ENCODE results near the gene NOG. TPM values are rescaled to one million over a fixed set of nuclear protein-coding genes. Genes with fewer than 3 reads are reported as not detected.

The NOG gene
- total and polyA plus RNA-seq, 9 donors, result 0.05 to 0.99 (median 0.20) TPM; not detected in 4

GRCh38 chr17:56577190-56577842 lies 16.2 kb upstream of the NOG start:
- TF ChIP-seq, protein P1, sequence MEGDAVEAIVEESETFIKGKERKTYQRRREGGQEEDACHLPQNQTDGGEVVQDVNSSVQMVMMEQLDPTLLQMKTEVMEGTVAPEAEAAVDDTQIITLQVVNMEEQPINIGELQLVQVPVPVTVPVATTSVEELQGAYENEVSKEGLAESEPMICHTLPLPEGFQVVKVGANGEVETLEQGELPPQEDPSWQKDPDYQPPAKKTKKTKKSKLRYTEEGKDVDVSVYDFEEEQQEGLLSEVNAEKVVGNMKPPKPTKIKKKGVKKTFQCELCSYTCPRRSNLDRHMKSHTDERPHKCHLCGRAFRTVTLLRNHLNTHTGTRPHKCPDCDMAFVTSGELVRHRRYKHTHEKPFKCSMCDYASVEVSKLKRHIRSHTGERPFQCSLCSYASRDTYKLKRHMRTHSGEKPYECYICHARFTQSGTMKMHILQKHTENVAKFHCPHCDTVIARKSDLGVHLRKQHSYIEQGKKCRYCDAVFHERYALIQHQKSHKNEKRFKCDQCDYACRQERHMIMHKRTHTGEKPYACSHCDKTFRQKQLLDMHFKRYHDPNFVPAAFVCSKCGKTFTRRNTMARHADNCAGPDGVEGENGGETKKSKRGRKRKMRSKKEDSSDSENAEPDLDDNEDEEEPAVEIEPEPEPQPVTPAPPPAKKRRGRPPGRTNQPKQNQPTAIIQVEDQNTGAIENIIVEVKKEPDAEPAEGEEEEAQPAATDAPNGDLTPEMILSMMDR (IDR thresholded peaks at IDR 0.05), result no peak
- TF ChIP-seq POLR2A (IDR thresholded peaks at IDR 0.05) (no peak), EP300 (IDR thresholded peaks at IDR 0.05) (no peak)
- H3K4me1 ChIP-seq (ENCODE audit: insufficient read depth), result no peaks in the 10 kb centered on the region

DNA sequence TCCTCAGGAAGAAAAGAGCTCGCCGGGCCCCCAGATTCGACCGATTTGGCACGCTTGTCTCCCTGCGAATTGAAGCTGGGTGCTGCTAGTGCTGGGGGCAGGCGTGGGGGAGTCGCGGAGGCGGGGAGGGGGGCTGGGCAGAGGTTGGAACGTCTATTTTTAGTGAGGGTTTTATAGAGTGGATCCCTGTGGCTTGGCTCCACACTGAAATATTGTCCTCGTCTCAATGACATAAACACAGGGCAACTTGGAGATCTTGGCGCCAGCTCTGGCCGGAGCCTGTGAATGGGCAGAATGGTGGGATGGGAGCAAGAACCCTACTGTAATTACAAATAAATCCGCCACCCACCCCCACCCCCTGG lies 15.7 kb upstream of the NOG start:
- no peak overlapping the region for H3K4me3 ChIP-seq
- intact Hi-C loops (cut with DNase I), result no loop called here
- H3K36me3 ChIP-seq, result no peaks in the 10 kb centered on the region
- WGBS, 3 donors, result 1 to 8% (median 3%) methylated on average over 15 of the region's 15 CpGs
- DNase-seq, result no peak
- no peaks in the 10 kb centered on the region for H3K9me3 ChIP-seq
- TF ChIP-seq, protein P1 (IDR thresholded peaks at IDR 0.05), result no peak
- TF ChIP-seq EP300 (IDR thresholded peaks at IDR 0.05) (no peak), POLR2A (IDR thresholded peaks at IDR 0.05) (no peak)
- H3K4me1 ChIP-seq (ENCODE audit: insufficient read depth), result no peaks in the 10 kb centered on the region
- no peaks in the 10 kb centered on the region for H3K27me3 ChIP-seq
- H3K27ac ChIP-seq, result no peak overlapping the region

More at GRCh38 chr17:56577190-56577842, 16.2 kb upstream of the NOG start:
- no peak for DNase-seq
- Histone ChIP-seq H3K9me3 (no peaks in the 10 kb centered on the region), H3K36me3 (no peaks in the 10 kb centered on the region), H3K27ac (no peak overlapping the region), H3K4me3 (no peak overlapping the region), H3K27me3 (no peaks in the 10 kb centered on the region)
- intact Hi-C loops (cut with DNase I), result no loop called here
- WGBS, 3 donors, result 6 to 13% (median 6%) methylated on average over 5 of the region's 5 CpGs

GRCh38 chr17:56581635-56582627 lies 11.6 kb upstream of the NOG start:
- Histone ChIP-seq H3K4me1 (ENCODE audit: insufficient read depth) (no peaks in the 10 kb centered on the region), H3K27me3 (no peaks in the 10 kb centered on the region), H3K4me3 (no peak overlapping the region), H3K27ac (no peak overlapping the region), H3K36me3 (no peaks in the 10 kb centered on the region), H3K9me3 (no peaks in the 10 kb centered on the region)
- WGBS, 3 donors, result 79 to 83% (median 80%) methylated on average over 5 of the region's 5 CpGs
- no peak for DNase-seq
- intact Hi-C loops (cut with DNase I), result loop anchor here in 1 of 4 donors (10.0 kb wide), 1 partner anchor 133 kb away; no protein-coding TSS in a partner anchor
- no peak for TF ChIP-seq EP300 (IDR thresholded peaks at IDR 0.05)
- TF ChIP-seq, protein P1 (IDR thresholded peaks at IDR 0.05), result no peak
- no peak for TF ChIP-seq POLR2A (IDR thresholded peaks at IDR 0.05)

DNA sequence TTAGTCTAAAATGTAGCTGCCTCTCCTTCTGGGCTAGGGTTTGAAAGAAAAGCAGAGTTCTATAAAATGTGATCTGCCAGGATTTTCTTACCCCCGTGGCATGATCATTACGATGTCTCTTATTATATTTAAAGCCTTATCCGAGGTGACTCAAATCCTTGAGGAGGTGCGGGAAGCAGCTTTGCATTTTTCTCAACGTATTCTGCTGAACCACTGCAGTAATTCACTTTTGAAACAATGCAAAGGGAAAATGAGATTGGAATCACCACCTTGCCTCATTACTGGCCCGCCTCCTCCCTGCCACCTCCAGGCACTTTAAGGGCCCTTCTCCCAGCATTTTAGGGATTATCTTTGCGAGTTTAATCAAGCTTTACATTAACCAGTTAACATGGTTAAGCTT lies 9.7 kb upstream of the NOG start:
- no peak for DNase-seq
- Histone ChIP-seq H3K4me3 (no peak overlapping the region), H3K9me3 (no peaks in the 10 kb centered on the region), H3K27me3 (no peaks in the 10 kb centered on the region), H3K36me3 (no peaks in the 10 kb centered on the region), H3K27ac (no peak overlapping the region), H3K4me1 (ENCODE audit: insufficient read depth) (no peaks in the 10 kb centered on the region)
- TF ChIP-seq, protein P1 (IDR thresholded peaks at IDR 0.05), result no peak
- no peak for TF ChIP-seq POLR2A (IDR thresholded peaks at IDR 0.05)
- TF ChIP-seq EP300 (IDR thresholded peaks at IDR 0.05), result no peak
- intact Hi-C loops (cut with DNase I), result loop anchor here in 1 of 4 donors (10.0 kb wide), 1 partner anchor 131 kb away; no protein-coding TSS in a partner anchor
- WGBS, 3 donors, result 59 to 63% (median 62%) methylated on average over 7 of the region's 7 CpGs

All from ovary (tissue), 9 donors.